Stomach (tissue), 4 donors: ENCODE data around the gene ZNF691.

Source experiments
- POLR2A ChIP-seq, 4 donors: fragments of 450-650 bp; IDR thresholded peaks; one replicate each; pipeline ENCODE4 v1.6.1; 2016; ENCODE audit warnings: antibody characterized with exemption in 4 of 4, control low read depth in 2 of 4, mild to moderate bottlenecking in 1 of 4, moderate library complexity in 1 of 4
- TF ChIP-seq, protein P1 (sequence below), 7 experiments: fragments of 450-650 bp in 4 of 7; fragments of 200-600 bp in 3 of 7; sonication (generic) in 3 of 7; IDR thresholded peaks; one replicate each; pipeline ENCODE4 v1.5.1; 2016 to 2019; ENCODE audit warnings: antibody characterized with exemption in 7 of 7, control low read depth in 2 of 7, mild to moderate bottlenecking in 1 of 7

DNA sequence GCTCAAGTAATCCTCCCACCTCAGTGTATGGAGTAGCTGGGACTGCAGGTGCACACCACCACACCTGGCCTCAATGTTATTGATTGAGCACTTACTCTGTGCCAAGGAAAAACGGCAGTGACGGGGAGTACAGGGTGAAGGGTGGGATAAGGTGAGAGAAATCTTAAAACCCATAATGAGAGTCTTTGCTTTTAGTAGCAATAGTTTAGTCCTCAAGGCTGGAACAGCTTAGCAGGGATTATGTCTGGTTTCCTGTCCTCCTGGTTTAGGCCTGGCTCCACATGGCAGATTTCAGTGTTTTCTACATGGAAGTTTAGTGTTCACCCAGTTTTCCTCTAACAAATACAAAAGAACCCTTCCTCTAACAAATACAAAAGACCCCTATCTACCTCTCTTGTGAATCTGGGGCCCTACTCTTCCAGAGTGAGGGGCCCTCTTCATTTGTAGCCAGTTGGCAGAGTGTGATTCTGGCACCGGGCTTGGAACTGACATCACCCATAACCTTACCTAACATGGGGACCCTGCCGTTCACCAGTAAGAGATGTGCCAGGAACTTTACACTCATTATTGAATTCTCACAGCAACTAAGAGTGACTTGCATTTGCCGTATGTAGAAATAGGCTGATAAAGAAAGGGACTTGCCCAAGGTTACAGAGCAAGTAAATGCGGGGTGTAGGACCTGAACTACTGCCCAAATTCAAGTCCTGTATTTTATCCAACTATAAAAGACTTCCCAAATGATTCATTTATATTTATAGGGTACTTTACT is 6.9 kb downstream of the ZNF691 start:
- TF ChIP-seq, protein P1, sequence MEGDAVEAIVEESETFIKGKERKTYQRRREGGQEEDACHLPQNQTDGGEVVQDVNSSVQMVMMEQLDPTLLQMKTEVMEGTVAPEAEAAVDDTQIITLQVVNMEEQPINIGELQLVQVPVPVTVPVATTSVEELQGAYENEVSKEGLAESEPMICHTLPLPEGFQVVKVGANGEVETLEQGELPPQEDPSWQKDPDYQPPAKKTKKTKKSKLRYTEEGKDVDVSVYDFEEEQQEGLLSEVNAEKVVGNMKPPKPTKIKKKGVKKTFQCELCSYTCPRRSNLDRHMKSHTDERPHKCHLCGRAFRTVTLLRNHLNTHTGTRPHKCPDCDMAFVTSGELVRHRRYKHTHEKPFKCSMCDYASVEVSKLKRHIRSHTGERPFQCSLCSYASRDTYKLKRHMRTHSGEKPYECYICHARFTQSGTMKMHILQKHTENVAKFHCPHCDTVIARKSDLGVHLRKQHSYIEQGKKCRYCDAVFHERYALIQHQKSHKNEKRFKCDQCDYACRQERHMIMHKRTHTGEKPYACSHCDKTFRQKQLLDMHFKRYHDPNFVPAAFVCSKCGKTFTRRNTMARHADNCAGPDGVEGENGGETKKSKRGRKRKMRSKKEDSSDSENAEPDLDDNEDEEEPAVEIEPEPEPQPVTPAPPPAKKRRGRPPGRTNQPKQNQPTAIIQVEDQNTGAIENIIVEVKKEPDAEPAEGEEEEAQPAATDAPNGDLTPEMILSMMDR (IDR thresholded peaks at IDR 0.05): no peak
- TF ChIP-seq POLR2A (IDR thresholded peaks at IDR 0.05): no peak
